Measurements from ENCODE around the gene TSR3. TPM values are rescaled to one million over a fixed set of nuclear protein-coding genes. Genes with fewer than 3 reads are reported as not detected.
A peak's percentile ranks its signal among the peaks of the same experiment; 100 is the strongest.

TSR3 gene
- total and polyA plus RNA-seq, 2 donors (not counting 1 experiment from before 2014, with no cell fraction given), result 35.7 to 43.7 TPM

GRCh38 chr16:1378804-1379303, 27.2 kb upstream of the TSR3 start:
- peaks cover 0 to 48% of the 10 kb centered on the region in 2 experiments for H3K36me3 ChIP-seq (replicated peaks in 1 of 2; ENCODE audit: control extremely low read depth in 1 of 2, control insufficient read depth in 1 of 2, extremely low read depth in 1 of 2, insufficient read depth in 2 of 2, low read length in 1 of 2)
- CTCF ChIA-PET, result interaction anchor here (0.5 to 3.1 kb wide), 2 partner anchors 15 to 34 kb away, joined by 4 to 17 read pairs; no protein-coding TSS in a partner anchor

More at GRCh38 chr16:1378804-1379303, 27.2 kb upstream of the TSR3 start:
- peak overlapping the region; percentile 60 for H3K9ac ChIP-seq (ENCODE audit: low read length)
- peak; percentile 55 for ATAC-seq (ENCODE audit: low read depth)
- Mint-ChIP-seq H3K9me3 (ENCODE audit: insufficient read depth) (no peaks in the 10 kb centered on the region), H3K27me3 (no peaks in the 10 kb centered on the region), H3K4me3 (peak overlapping the region; percentile 77), H3K27ac (peak overlapping the region; percentile 16), H3K4me1 (peaks cover 15% of the 10 kb centered on the region)
- WGBS (ENCODE audit: insufficient coverage), result 11% methylated on average over 31 of the region's 31 CpGs
- H2AFZ ChIP-seq (ENCODE audit: insufficient read depth, low read depth, low read length, poor library complexity, severe bottlenecking), result no peak overlapping the region
- H3K27me3 ChIP-seq (replicated peaks in 1 of 4; ENCODE audit: control extremely low read depth in 1 of 4, control insufficient read depth in 3 of 4, insufficient read depth in 4 of 4, low read length in 3 of 4), result no peaks in the 10 kb centered on the region
- no peaks in the 10 kb centered on the region for H3K9me3 ChIP-seq (ENCODE audit: control extremely low read depth in 1 of 3, control insufficient read depth in 2 of 3, insufficient read depth in 1 of 3, low read length in 2 of 3)
- H3K4me3 ChIP-seq (ENCODE audit: control extremely low read depth in 1 of 5, extremely low read depth in 1 of 5, insufficient read depth in 1 of 5, low read depth in 2 of 5, low read length in 4 of 5), result peak overlapping the region in 3 of 5 experiments; percentile 39 to 52 (median 51)
- peak overlapping the region in 1 of 2 donors; percentile 33 for H3K27ac ChIP-seq (ENCODE audit: low read length in 2 of 2)
- peak; percentile 75 for DNase-seq
- H3K79me2 ChIP-seq (ENCODE audit: control insufficient read depth, insufficient read depth, low read length), result peaks cover 49% of the 10 kb centered on the region
- TF ChIP-seq CTCF (IDR thresholded peaks at IDR 0.05), result no peak
- TF ChIP-seq EZH2 (IDR thresholded peaks at IDR 0.05; ENCODE audit: borderline replicate concordance, insufficient read depth, low read depth, low read length, poor library complexity, severe bottlenecking), result no peak
- POLR2A ChIA-PET, result interaction anchor here (1.5 kb wide), 1 partner anchor 42 kb away, joined by 8 read pairs; the partner anchor contains the start of gene UQCC4
- H3K4me1 ChIP-seq (ENCODE audit: control insufficient read depth in 2 of 2, insufficient read depth in 2 of 2, low read length in 2 of 2), result peaks cover 10 to 14% of the 10 kb centered on the region in 2 donors
- H3K4me2 ChIP-seq (replicated peaks; ENCODE audit: low read depth, low read length, poor library complexity, severe bottlenecking), result peak overlapping the region; percentile 92
- intact Hi-C loops (cut with micrococcal nuclease), result loop anchor here (2.0 to 5.0 kb wide), 2 partner anchors 33 to 42 kb away; partner anchors contain the start of genes UNKL and UQCC4
- peaks cover 94% of the 10 kb centered on the region for H4K20me1 ChIP-seq (ENCODE audit: control insufficient read depth, insufficient read depth, low read length, poor library complexity, severe bottlenecking)

Measured in B cell (primary cell).